ENCODE measurements around the gene DCAKD. TPM values are rescaled to one million over a fixed set of nuclear protein-coding genes. Genes with fewer than 3 reads are reported as not detected.
A peak's percentile ranks its signal among the peaks of the same experiment; 100 is the strongest.

The DCAKD gene
- total and polyA plus RNA-seq, 9 donors = 19.8 to 62.3 (median 46.2) TPM

- TF ChIP-seq CTCF (IDR thresholded peaks at IDR 0.05) = no peak
- Histone ChIP-seq H3K27ac (peak overlapping the region in 1 of 2 donors; percentile 64), H3K27me3 (no peaks in the 10 kb centered on the region), H3K4me3 (no peak overlapping the region), H3K4me1 (ENCODE audit: insufficient read depth) (peaks cover 24% of the 10 kb centered on the region), H3K36me3 (no peaks in the 10 kb centered on the region), H3K9me3 (no peaks in the 10 kb centered on the region)
- 79 to 90% (median 83%) methylated on average over 5 of the region's 5 CpGs for WGBS, 3 donors
- no peak for DNase-seq
- intact Hi-C loops (cut with DNase I) = loop anchor here in 1 of 4 donors (5.0 kb wide), 1 partner anchor 33 kb away; no protein-coding TSS in a partner anchor
These were observed 72.6 kb downstream of the DCAKD start for GRCh38 chr17:44978807-44979206.

GRCh38 chr17:44977814-44978550, 73.5 kb downstream of the DCAKD start:
- no peaks in the 10 kb centered on the region for H3K9me3 ChIP-seq
- WGBS, 3 donors = 11 to 21% (median 11%) methylated on average over 7 of the region's 7 CpGs
- no peaks in the 10 kb centered on the region for H3K36me3 ChIP-seq
- intact Hi-C loops (cut with DNase I) = loop anchor here in 2 of 4 donors (2.0 to 5.0 kb wide), 2 partner anchors 17 to 34 kb away; no protein-coding TSS in a partner anchor
- no peak for TF ChIP-seq EP300 (IDR thresholded peaks at IDR 0.05)
- H3K27ac ChIP-seq = peak overlapping the region; percentile 18 to 64
- DNase-seq = peak in 2 of 5 donors; percentile 52 to 55
- no peaks in the 10 kb centered on the region for H3K27me3 ChIP-seq
- no peak overlapping the region for H3K4me3 ChIP-seq
- peaks cover 24% of the 10 kb centered on the region for H3K4me1 ChIP-seq (ENCODE audit: insufficient read depth)

GRCh38 chr17:44977065-44977464, 74.4 kb downstream of the DCAKD start:
- H3K27ac ChIP-seq = peak overlapping the region in 1 of 2 donors; percentile 64
- no peak overlapping the region for H3K4me3 ChIP-seq
- intact Hi-C loops (cut with DNase I) = loop anchor here in 2 of 4 donors (2.0 to 5.0 kb wide), 2 partner anchors 16 to 35 kb away; no protein-coding TSS in a partner anchor
- no peak for DNase-seq
- WGBS, 3 donors = 53 to 68% (median 56%) methylated on average over 3 of the region's 3 CpGs
- no peak for TF ChIP-seq CTCF (IDR thresholded peaks at IDR 0.05)
- TF ChIP-seq POLR2A (IDR thresholded peaks at IDR 0.05) = no peak
- no peak for TF ChIP-seq EP300 (IDR thresholded peaks at IDR 0.05)
- no peaks in the 10 kb centered on the region for H3K9me3 ChIP-seq
- peaks cover 24% of the 10 kb centered on the region for H3K4me1 ChIP-seq (ENCODE audit: insufficient read depth)
- H3K36me3 ChIP-seq = no peaks in the 10 kb centered on the region
- H3K27me3 ChIP-seq = no peaks in the 10 kb centered on the region

- no peaks in the 10 kb centered on the region for H3K36me3 ChIP-seq
- intact Hi-C loops (cut with DNase I) = loop anchor here in 2 of 4 donors (2.0 to 5.0 kb wide), 2 partner anchors 15 to 36 kb away; no protein-coding TSS in a partner anchor
- no peak overlapping the region for H3K27ac ChIP-seq
- no peak overlapping the region for H3K4me3 ChIP-seq
- TF ChIP-seq EP300 (IDR thresholded peaks at IDR 0.05) = no peak
- no peak for TF ChIP-seq CTCF (IDR thresholded peaks at IDR 0.05)
- TF ChIP-seq POLR2A (IDR thresholded peaks at IDR 0.05) = no peak
- peaks cover 23% of the 10 kb centered on the region for H3K4me1 ChIP-seq (ENCODE audit: insufficient read depth)
- no peaks in the 10 kb centered on the region for H3K27me3 ChIP-seq
- 74 to 80% (median 74%) methylated on average over 13 of the region's 13 CpGs for WGBS, 3 donors
- no peaks in the 10 kb centered on the region for H3K9me3 ChIP-seq
- DNase-seq = no peak
These were observed 75.2 kb downstream of the DCAKD start for GRCh38 chr17:44976206-44976605.

Small RNA genes within 50 kb of the gene (small RNA-seq; reads per million reads assigned to genes)
- gene AC015936.2 (not detected), gene RF00019 (not detected)

Other genes starting within 250 kb of the DCAKD start
- gene GJC1, start 221.3 kb downstream of the DCAKD start, total RNA-seq = 1 to 10 TPM; 1.3 to 6.4 (median 4.3) TPM
- 10 to 100 TPM in 1 of 2 donors, 1 to 10 TPM in 1; 3.8 to 18.4 TPM for gene GJC1, start 221.3 kb downstream of the DCAKD start, polyA plus RNA-seq
- gene HIGD1B, start 203.7 kb downstream of the DCAKD start, total RNA-seq = 1 to 10 TPM; 1.1 to 5.6 (median 2.0) TPM
- 1 to 10 TPM; 6.3 to 6.8 TPM for gene HIGD1B, start 203.7 kb downstream of the DCAKD start, polyA plus RNA-seq
- gene EFTUD2, start 152.2 kb downstream of the DCAKD start, total RNA-seq = 10 to 100 TPM; 28.4 to 78.7 (median 62.5) TPM
- gene EFTUD2, start 152.2 kb downstream of the DCAKD start, polyA plus RNA-seq = 100 to 1,000 TPM in 1 of 2 donors, 10 to 100 TPM in 1; 22.2 to 111 TPM
- gene GFAP, start 136.1 kb downstream of the DCAKD start, total RNA-seq = 1 to 10 TPM in 2 of 7 donors, under 1 TPM in 4, not detected in 1; 0.08 to 1.8 (median 0.49) TPM
- gene GFAP, start 136.1 kb downstream of the DCAKD start, polyA plus RNA-seq = under 1 TPM; 0.27 to 0.97 TPM
- under 1 TPM in 4 of 7 donors, not detected in 3; 0.10 to 0.79 (median 0.20) TPM for gene KIF18B, start 103.9 kb downstream of the DCAKD start, total RNA-seq
- gene KIF18B, start 103.9 kb downstream of the DCAKD start, polyA plus RNA-seq = under 1 TPM; 0.13 to 0.19 TPM
- 1 to 10 TPM in 3 of 7 donors, under 1 TPM in 2, not detected in 2; 0.20 to 6.0 (median 1.1) TPM for gene C1QL1, start 83.3 kb downstream of the DCAKD start, total RNA-seq
- gene C1QL1, start 83.3 kb downstream of the DCAKD start, polyA plus RNA-seq = under 1 TPM in 1 of 2 donors, not detected in 1; 0.64 TPM
- gene NMT1, start 9.7 kb upstream of the DCAKD start, total RNA-seq = 10 to 100 TPM; 25.5 to 91.4 (median 79.3) TPM
- gene NMT1, start 9.7 kb upstream of the DCAKD start, polyA plus RNA-seq = 10 to 100 TPM; 23.0 to 66.5 TPM
- 100 to 1,000 TPM in 2 of 7 donors, 10 to 100 TPM in 5; 33.0 to 166 (median 84.9) TPM for gene PLCD3, start 80.9 kb upstream of the DCAKD start, total RNA-seq
- gene PLCD3, start 80.9 kb upstream of the DCAKD start, polyA plus RNA-seq = 10 to 100 TPM; 12.1 to 59.3 TPM
- 10 to 100 TPM; 12.4 to 24.0 (median 18.5) TPM for gene ACBD4, start 84.1 kb upstream of the DCAKD start, total RNA-seq
- gene ACBD4, start 84.1 kb upstream of the DCAKD start, polyA plus RNA-seq = 10 to 100 TPM; 11.0 to 24.5 TPM
- gene HEXIM1, start 96.8 kb upstream of the DCAKD start, total RNA-seq = 10 to 100 TPM; 17.0 to 37.8 (median 27.9) TPM
- gene HEXIM1, start 96.8 kb upstream of the DCAKD start, polyA plus RNA-seq = 10 to 100 TPM; 14.4 to 26.9 TPM
- 1 to 10 TPM; 3.4 to 9.1 (median 5.5) TPM for gene HEXIM2, start 110.2 kb upstream of the DCAKD start, total RNA-seq
- 1 to 10 TPM; 1.7 to 8.9 TPM for gene HEXIM2, start 110.2 kb upstream of the DCAKD start, polyA plus RNA-seq
- gene FMNL1, start 170.3 kb upstream of the DCAKD start, total RNA-seq = 10 to 100 TPM in 2 of 7 donors, 1 to 10 TPM in 5; 3.7 to 24.0 (median 6.1) TPM
- 1 to 10 TPM; 2.1 to 7.1 TPM for gene FMNL1, start 170.3 kb upstream of the DCAKD start, polyA plus RNA-seq
- under 1 TPM in 1 of 7 donors, not detected in 6; 0.12 TPM for gene SPATA32, start 210.5 kb upstream of the DCAKD start, total RNA-seq
- not detected for gene SPATA32, start 210.5 kb upstream of the DCAKD start, polyA plus RNA-seq